Measurements from ENCODE around the gene MAPRE2. TPM values are rescaled to one million over a fixed set of nuclear protein-coding genes. Genes with fewer than 3 reads are reported as not detected.

Gene MAPRE2
- total RNA-seq, 4 donors from 2014 or later = 22.2 to 32.2 (median 24.5) TPM

DNA sequence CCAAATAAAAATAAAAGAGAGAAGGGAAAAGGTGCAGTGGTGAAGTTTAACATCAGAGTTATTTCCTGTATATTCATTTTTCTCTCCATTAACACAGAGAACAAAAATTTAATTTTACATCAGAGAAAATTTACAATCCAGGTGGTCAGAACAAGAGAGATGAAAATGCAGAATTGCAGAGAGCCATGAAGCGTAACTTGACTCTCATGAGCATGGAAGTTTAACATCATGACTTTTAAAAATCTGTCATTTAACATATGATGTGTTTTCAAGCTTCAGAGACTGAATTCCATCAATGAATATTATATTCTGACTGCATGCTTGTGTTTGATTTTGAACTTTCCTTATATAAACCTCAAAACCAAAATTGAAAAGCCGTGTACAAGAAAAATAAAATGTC is 120.3 kb downstream of the MAPRE2 start:
- Histone ChIP-seq H3K27ac (replicated peaks in 1 of 4) (no peak overlapping the region), H3K9me3 (no peaks in the 10 kb centered on the region), H3K36me3 (no peaks in the 10 kb centered on the region), H3K4me1 (peaks cover 10 to 17% (median 12%) of the 10 kb centered on the region in 4 donors), H3K27me3 (no peaks in the 10 kb centered on the region), H3K4me3 (no peak overlapping the region)
- TF ChIP-seq POLR2AphosphoS5 (IDR thresholded peaks at IDR 0.05) (no peak), POLR2A (IDR thresholded peaks at IDR 0.05; ENCODE audit: low read depth) (no peak), EP300 (IDR thresholded peaks at IDR 0.05) (no peak)
- TF ChIP-seq, protein P1, sequence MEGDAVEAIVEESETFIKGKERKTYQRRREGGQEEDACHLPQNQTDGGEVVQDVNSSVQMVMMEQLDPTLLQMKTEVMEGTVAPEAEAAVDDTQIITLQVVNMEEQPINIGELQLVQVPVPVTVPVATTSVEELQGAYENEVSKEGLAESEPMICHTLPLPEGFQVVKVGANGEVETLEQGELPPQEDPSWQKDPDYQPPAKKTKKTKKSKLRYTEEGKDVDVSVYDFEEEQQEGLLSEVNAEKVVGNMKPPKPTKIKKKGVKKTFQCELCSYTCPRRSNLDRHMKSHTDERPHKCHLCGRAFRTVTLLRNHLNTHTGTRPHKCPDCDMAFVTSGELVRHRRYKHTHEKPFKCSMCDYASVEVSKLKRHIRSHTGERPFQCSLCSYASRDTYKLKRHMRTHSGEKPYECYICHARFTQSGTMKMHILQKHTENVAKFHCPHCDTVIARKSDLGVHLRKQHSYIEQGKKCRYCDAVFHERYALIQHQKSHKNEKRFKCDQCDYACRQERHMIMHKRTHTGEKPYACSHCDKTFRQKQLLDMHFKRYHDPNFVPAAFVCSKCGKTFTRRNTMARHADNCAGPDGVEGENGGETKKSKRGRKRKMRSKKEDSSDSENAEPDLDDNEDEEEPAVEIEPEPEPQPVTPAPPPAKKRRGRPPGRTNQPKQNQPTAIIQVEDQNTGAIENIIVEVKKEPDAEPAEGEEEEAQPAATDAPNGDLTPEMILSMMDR (IDR thresholded peaks at IDR 0.05) = no peak
- DNase-seq (ENCODE audit: extremely low spot score) = no peak
- intact Hi-C loops (cut with DNase I) = no loop called here
- WGBS = 85% methylated on average over 2 of the region's 2 CpGs

DNA sequence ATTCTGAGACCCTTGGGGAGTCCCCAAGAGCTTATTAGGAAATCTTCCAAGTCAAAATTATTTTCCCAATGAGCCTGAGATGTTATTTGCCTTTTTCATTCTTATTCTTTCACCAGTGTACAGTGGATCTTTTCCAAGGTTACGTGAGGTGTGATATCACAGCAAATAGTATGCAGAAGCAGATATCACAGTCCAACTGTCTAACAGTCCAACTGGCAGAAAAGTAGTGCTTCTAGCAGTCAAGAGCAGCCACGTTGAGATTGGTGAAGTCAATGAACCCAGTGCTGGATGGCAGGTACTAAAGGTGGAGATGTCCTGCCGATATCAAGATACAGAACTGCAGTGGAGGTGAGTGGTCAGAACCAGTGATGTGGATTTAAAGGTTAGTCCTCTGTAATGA is 120.7 kb downstream of the MAPRE2 start:
- Histone ChIP-seq H3K36me3 (no peaks in the 10 kb centered on the region), H3K9me3 (no peaks in the 10 kb centered on the region), H3K4me3 (no peak overlapping the region), H3K27ac (replicated peaks in 1 of 4) (peak overlapping the region in 1 of 4 donors; percentile 64), H3K27me3 (no peaks in the 10 kb centered on the region), H3K4me1 (peaks cover 10 to 17% (median 12%) of the 10 kb centered on the region in 4 donors)
- TF ChIP-seq, protein P1 (IDR thresholded peaks at IDR 0.05) = no peak
- TF ChIP-seq EP300 (IDR thresholded peaks at IDR 0.05) (no peak), POLR2A (IDR thresholded peaks at IDR 0.05; ENCODE audit: low read depth) (no peak), POLR2AphosphoS5 (IDR thresholded peaks at IDR 0.05) (no peak)
- DNase-seq (ENCODE audit: extremely low spot score) = no peak
- intact Hi-C loops (cut with DNase I) = no loop called here
- 90% methylated on average over 3 of the region's 3 CpGs for WGBS

GRCh38 chr18:35163014-35163539 is 121.9 kb downstream of the MAPRE2 start:
- Histone ChIP-seq H3K4me1 (peaks cover 10 to 17% (median 12%) of the 10 kb centered on the region in 4 donors), H3K27ac (replicated peaks in 1 of 4) (peak overlapping the region in 3 of 4 donors; percentile 11 to 64 (median 21)), H3K4me3 (no peak overlapping the region), H3K36me3 (no peaks in the 10 kb centered on the region), H3K9me3 (no peaks in the 10 kb centered on the region), H3K27me3 (no peaks in the 10 kb centered on the region)
- TF ChIP-seq, protein P1 (IDR thresholded peaks at IDR 0.05) = no peak
- no peak for TF ChIP-seq EP300 (IDR thresholded peaks at IDR 0.05)
- no peak for TF ChIP-seq POLR2A (IDR thresholded peaks at IDR 0.05; ENCODE audit: low read depth)
- no peak for TF ChIP-seq POLR2AphosphoS5 (IDR thresholded peaks at IDR 0.05)
- intact Hi-C loops (cut with DNase I) = no loop called here
- no peak for DNase-seq (ENCODE audit: extremely low spot score)

DNA sequence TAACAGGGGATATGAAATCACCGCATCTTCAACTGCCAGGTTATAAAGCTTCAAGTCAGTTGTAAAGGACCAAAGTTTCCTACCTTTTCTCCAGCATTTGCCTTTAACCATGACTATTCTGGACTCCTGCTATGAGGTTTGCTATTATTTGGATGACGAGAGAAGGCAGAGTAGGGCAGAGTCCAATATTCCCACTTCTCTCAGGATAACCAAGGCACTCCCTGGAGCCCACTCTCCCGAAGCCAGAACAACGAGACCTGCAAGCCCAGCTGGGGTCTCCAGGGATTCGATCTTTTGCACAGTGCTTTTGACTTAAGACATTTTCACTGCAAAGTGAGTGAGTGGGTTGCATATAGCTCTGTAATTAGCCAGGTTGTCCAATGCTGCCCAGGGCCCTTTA is 122.5 kb downstream of the MAPRE2 start:
- Histone ChIP-seq H3K36me3 (no peaks in the 10 kb centered on the region), H3K4me1 (peaks cover 10 to 17% (median 12%) of the 10 kb centered on the region in 4 donors), H3K9me3 (no peaks in the 10 kb centered on the region), H3K27ac (replicated peaks in 1 of 4) (peak overlapping the region; percentile 42 to 63 (median 46)), H3K4me3 (no peak overlapping the region), H3K27me3 (no peaks in the 10 kb centered on the region)
- intact Hi-C loops (cut with DNase I) = no loop called here
- DNase-seq (ENCODE audit: extremely low spot score) = no peak
- no peak for TF ChIP-seq POLR2A (IDR thresholded peaks at IDR 0.05; ENCODE audit: low read depth)
- no peak for TF ChIP-seq POLR2AphosphoS5 (IDR thresholded peaks at IDR 0.05)
- TF ChIP-seq, protein P1 (IDR thresholded peaks at IDR 0.05) = no peak
- TF ChIP-seq EP300 (IDR thresholded peaks at IDR 0.05) = no peak
- 88% methylated on average over 5 of the region's 5 CpGs for whole genome bisulfite sequencing

DNA sequence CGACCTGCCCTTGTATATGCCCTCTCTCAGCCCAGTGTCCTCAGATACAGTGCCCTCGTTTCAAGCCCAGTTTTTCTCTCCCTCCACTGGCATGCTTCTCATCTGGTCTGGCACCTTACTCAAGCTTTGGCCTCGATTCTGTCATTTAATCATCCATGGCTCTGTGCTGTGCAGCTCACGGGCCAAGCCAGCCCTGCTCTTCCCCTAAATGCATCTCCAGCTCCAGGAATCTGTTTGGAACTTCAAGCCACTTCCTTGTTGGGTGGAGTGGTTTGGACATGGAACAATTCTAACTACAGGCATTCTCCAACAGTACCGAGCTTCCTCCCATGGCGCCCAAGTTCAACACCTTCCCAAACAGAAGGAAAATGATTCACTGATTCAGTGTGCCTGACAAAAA is 122.9 kb downstream of the MAPRE2 start:
- intact Hi-C loops (cut with DNase I) = no loop called here
- H3K36me3 ChIP-seq = no peaks in the 10 kb centered on the region
- no peak overlapping the region for H3K4me3 ChIP-seq
- no peaks in the 10 kb centered on the region for H3K9me3 ChIP-seq
- H3K4me1 ChIP-seq = peaks cover 10 to 17% (median 12%) of the 10 kb centered on the region in 4 donors
- WGBS = 71% methylated on average over 6 of the region's 6 CpGs
- no peak for TF ChIP-seq POLR2A (IDR thresholded peaks at IDR 0.05; ENCODE audit: low read depth)
- TF ChIP-seq EP300 (IDR thresholded peaks at IDR 0.05) = no peak
- TF ChIP-seq, protein P1 (IDR thresholded peaks at IDR 0.05) = no peak
- DNase-seq (ENCODE audit: extremely low spot score) = no peak
- peak overlapping the region; percentile 42 to 63 (median 46) for H3K27ac ChIP-seq (replicated peaks in 1 of 4)
- no peaks in the 10 kb centered on the region for H3K27me3 ChIP-seq
